ENCODE data around the gene SPO11.

Gene SPO11

DNA sequence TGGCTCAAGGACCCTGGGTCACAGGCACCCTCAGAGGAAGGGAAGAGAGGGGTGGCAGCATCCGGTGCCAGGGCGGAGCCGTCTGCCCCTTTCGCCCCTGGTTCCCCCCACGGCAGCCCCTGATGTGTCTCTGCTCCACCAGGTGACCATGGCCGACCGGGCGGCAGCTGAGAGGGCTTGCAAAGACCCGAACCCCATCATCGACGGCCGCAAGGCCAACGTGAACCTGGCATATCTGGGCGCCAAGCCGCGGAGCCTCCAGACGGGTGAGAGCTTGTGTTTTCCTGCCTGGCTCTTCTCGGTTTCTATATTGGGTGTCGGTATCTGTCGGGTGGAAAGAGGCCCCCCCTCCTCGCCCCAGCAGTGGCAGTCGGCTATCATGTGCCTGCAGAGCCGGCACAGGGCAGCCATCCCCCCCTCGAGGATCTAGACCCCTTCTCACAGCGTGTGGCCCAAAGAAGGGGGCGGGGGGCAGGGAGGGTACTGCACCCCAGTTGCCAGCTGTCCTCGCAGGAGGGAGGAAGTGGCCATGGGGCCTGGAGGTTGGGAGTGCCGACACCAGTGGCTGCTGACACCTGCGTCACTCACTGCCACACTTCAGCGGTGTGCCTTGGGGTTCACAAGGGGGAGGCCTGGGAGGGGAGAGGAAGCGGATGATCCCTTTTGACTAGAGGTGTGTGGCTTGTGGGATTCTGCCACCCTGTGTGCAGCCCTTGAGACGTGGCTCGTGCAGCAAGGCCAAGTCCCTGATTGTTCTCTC is 63.1 kb downstream of the SPO11 start:
- peak; percentile 87 for DNase-seq

All from CD4-positive, alpha-beta T cell treated with Interleukin-10 for 1 hour (primary cell).